H1 (cell line): Measurements from ENCODE around the gene KLHL2. TPM values are rescaled to one million over a fixed set of nuclear protein-coding genes. Genes with fewer than 3 reads are reported as not detected.

Experiments
- CTCF ChIA-PET: fragments of 300-600 bp; sonication (Branson Sonifier 250); formaldehyde crosslinking; loops from one replicate; lab custom pipeline; 2021; ENCODE audit not compliant: partially characterized antibody; lab: Charles Lee
- POLR2A ChIA-PET: fragments of 300-600 bp; sonication (Branson Sonifier 250); formaldehyde crosslinking; loops from one replicate; lab custom pipeline; 2021; ENCODE audit warnings: inconsistent platforms; ENCODE audit not compliant: partially characterized antibody; lab: Charles Lee
- DNase-seq, 2 experiments: peaks; one replicate each; pipeline versions ENCODE4 v3.0.0 to v3.0.0-alpha.2; 2010 to 2022; ENCODE audit warnings: low spot score in 2 of 2, low read depth in 1 of 2, mixed read lengths in 1 of 2
- FAIRE-seq: peaks from 2 replicates; lab custom pipeline; 2011; peaks lifted over from hg19 to GRCh38; lab: Jason Lieb, UNC
- H2AFZ ChIP-seq: 2 replicates; pipeline ENCODE4 v1.8.1; 2012; ENCODE audit warnings: low read length, inconsistent platforms
- H2AK5ac ChIP-seq: 2 replicates; pipeline ENCODE4 v1.6.1; 2013; ENCODE audit warnings: low read depth, low read length
- H2BK120ac ChIP-seq: replicated peaks from 2 replicates; pipeline ENCODE3; 2013; ENCODE audit warnings: low read depth, low read length, inconsistent platforms
- H2BK12ac ChIP-seq: 2 replicates; pipeline ENCODE4 v1.6.1; 2013; ENCODE audit warnings: low read depth, low read length
- H2BK15ac ChIP-seq: 2 replicates; pipeline ENCODE4 v1.6.1; 2013; ENCODE audit warnings: low read length
- H2BK20ac ChIP-seq: 2 replicates; pipeline ENCODE4 v1.6.1; 2013; ENCODE audit warnings: low read length
- H2BK5ac ChIP-seq: 2 replicates; pipeline ENCODE4 v1.6.1; 2013; ENCODE audit warnings: low read depth, low read length
- H3K14ac ChIP-seq: 2 replicates; pipeline ENCODE4 v1.6.1; 2013; ENCODE audit warnings: inconsistent platforms; ENCODE audit not compliant: insufficient read length
- H3K18ac ChIP-seq: 2 replicates; pipeline ENCODE4 v1.6.1; 2013; ENCODE audit warnings: low read length; ENCODE audit errors: extremely low read depth
- H3K23ac ChIP-seq: 2 replicates; pipeline ENCODE4 v1.6.1; 2013; ENCODE audit warnings: inconsistent platforms; ENCODE audit not compliant: insufficient read length
- H3K23me2 ChIP-seq: 2 replicates; pipeline ENCODE4 v1.6.1; 2013; ENCODE audit warnings: low read depth, low read length
- H3K27ac ChIP-seq: 2 replicates; pipeline ENCODE4 v1.6.1; 2011; ENCODE audit warnings: low read depth, low read length, inconsistent platforms
- H3K27me3 ChIP-seq, 4 experiments: replicated peaks in 1 of 4; 1 replicate in 1 of 4; 2 replicates in 3 of 4; pipeline versions ENCODE4 v1.6.1 to v1.8.1; 2011 to 2013; ENCODE audit warnings: low read length in 3 of 4, mild to moderate bottlenecking in 3 of 4, inconsistent platforms in 2 of 4, mixed read lengths in 2 of 4, moderate library complexity in 1 of 4; ENCODE audit not compliant: control insufficient read depth in 3 of 4, insufficient read depth in 3 of 4; ENCODE audit errors: extremely low read depth in 1 of 4
- H3K36me3 ChIP-seq, 4 experiments: 2 replicates each; pipeline versions ENCODE4 v1.6.1 to v1.8.1; 2011 to 2013; ENCODE audit warnings: mild to moderate bottlenecking in 4 of 4, low read length in 3 of 4, moderate library complexity in 2 of 4, control low read depth in 1 of 4, inconsistent platforms in 1 of 4; ENCODE audit not compliant: insufficient read depth in 4 of 4, control insufficient read depth in 2 of 4
- H3K4ac ChIP-seq: replicated peaks from 2 replicates; pipeline ENCODE3; 2013; ENCODE audit warnings: low read length, low read depth, mixed read lengths, inconsistent platforms; ENCODE audit not compliant: insufficient read length
- H3K4me1 ChIP-seq, 4 experiments: replicated peaks in 1 of 4; 1 replicate in 1 of 4; 2 replicates in 3 of 4; pipeline versions ENCODE4 v1.6.1 to v1.8.1; 2011 to 2013; ENCODE audit warnings: low read length in 3 of 4, inconsistent platforms in 2 of 4, mixed read lengths in 1 of 4; ENCODE audit not compliant: insufficient read depth in 4 of 4, control insufficient read depth in 3 of 4
- H3K4me2 ChIP-seq, 2 experiments: 2 replicates each; pipeline versions ENCODE4 v1.6.1 to v1.8.1; 2011 to 2013; ENCODE audit warnings: low read depth in 2 of 2, low read length in 2 of 2, control low read depth in 1 of 2, inconsistent platforms in 1 of 2, mild to moderate bottlenecking in 1 of 2; ENCODE audit not compliant: insufficient read depth in 1 of 2
- H3K4me3 ChIP-seq, 4 experiments: fragments of 200-600, 300-600 bp in 1 of 4; sonication (generic), shearing (Covaris generic), sonication (Bioruptor Twin) in 1 of 4; 2 replicates each; pipeline versions ENCODE4 v1.5.1 to v1.8.1; 2011 to 2016; ENCODE audit warnings: low read length in 4 of 4, low read depth in 3 of 4, control low read depth in 2 of 4, inconsistent platforms in 2 of 4, mild to moderate bottlenecking in 2 of 4, mixed read lengths in 1 of 4, moderate library complexity in 1 of 4; ENCODE audit not compliant: insufficient read depth in 2 of 4; ENCODE audit errors: extremely low read depth in 1 of 4
- H3K56ac ChIP-seq: replicated peaks from 2 replicates; pipeline ENCODE3; 2013; ENCODE audit warnings: low read depth, mild to moderate bottlenecking, mixed read lengths, low read length, inconsistent platforms; ENCODE audit not compliant: insufficient read length
- H3K79me1 ChIP-seq: 2 replicates; pipeline ENCODE4 v1.6.1; 2013; ENCODE audit warnings: low read depth, low read length, control low read depth
- H3K79me2 ChIP-seq, 2 experiments: 2 replicates each; pipeline versions ENCODE4 v1.6.1 to v1.8.1; 2012 to 2013; ENCODE audit warnings: low read length in 2 of 2, mild to moderate bottlenecking in 2 of 2, inconsistent platforms in 1 of 2; ENCODE audit not compliant: insufficient read depth in 2 of 2, control insufficient read depth in 1 of 2
- H3K9ac ChIP-seq, 4 experiments: replicated peaks in 1 of 4; 1 replicate in 1 of 4; 2 replicates in 3 of 4; pipeline versions ENCODE4 v1.6.1 to v1.8.1; 2011 to 2013; ENCODE audit warnings: low read depth in 3 of 4, low read length in 3 of 4, control low read depth in 2 of 4, mild to moderate bottlenecking in 2 of 4, moderate library complexity in 2 of 4, inconsistent platforms in 1 of 4; ENCODE audit errors: extremely low read depth in 1 of 4
- H3K9me3 ChIP-seq, 2 experiments: 2 replicates each; pipeline versions ENCODE4 v1.6.1 to v1.8.1; 2012 to 2013; ENCODE audit warnings: mild to moderate bottlenecking in 2 of 2, moderate library complexity in 2 of 2, control low read depth in 1 of 2, inconsistent platforms in 1 of 2, low read depth in 1 of 2, low read length in 1 of 2, mixed read lengths in 1 of 2; ENCODE audit not compliant: insufficient read depth in 2 of 2
- H4K20me1 ChIP-seq, 2 experiments: replicated peaks in 1 of 2; 2 replicates each; pipeline versions ENCODE3 to v1.8.1; 2011 to 2013; ENCODE audit warnings: inconsistent platforms in 2 of 2, low read length in 2 of 2, mild to moderate bottlenecking in 1 of 2; ENCODE audit not compliant: insufficient read depth in 2 of 2, control insufficient read depth in 1 of 2
- H4K5ac ChIP-seq: 2 replicates; pipeline ENCODE4 v1.6.1; 2013; ENCODE audit warnings: low read length, low read depth, mixed read lengths, inconsistent platforms; ENCODE audit not compliant: insufficient read length
- H4K8ac ChIP-seq: 2 replicates; pipeline ENCODE4 v1.8.0; 2013; ENCODE audit warnings: mild to moderate bottlenecking, moderate library complexity, low read length, inconsistent platforms; ENCODE audit not compliant: insufficient read depth; ENCODE audit errors: extremely low read depth
- H4K91ac ChIP-seq: replicated peaks from 2 replicates; pipeline ENCODE3; 2013; ENCODE audit warnings: low read length, mixed read lengths, inconsistent platforms; ENCODE audit not compliant: insufficient read length
- CHD1 ChIP-seq: IDR thresholded peaks from 2 replicates; pipeline ENCODE4 v1.6.1; 2012; ENCODE audit warnings: low read depth, low read length, improper control_type of control experiment
- SAP30 ChIP-seq: fragments of 300-600 bp; sonication (generic); IDR thresholded peaks from 2 replicates; pipeline ENCODE4 v1.7.1; 2012; ENCODE audit warnings: low read length, moderate library complexity, mild to moderate bottlenecking, inconsistent platforms; ENCODE audit not compliant: insufficient read depth, insufficient replicate concordance
- SP1 ChIP-seq: IDR thresholded peaks from 2 replicates; pipeline ENCODE4 v1.6.1; 2011; ENCODE audit warnings: low read depth, low read length
- SP4 ChIP-seq: IDR thresholded peaks from 2 replicates; pipeline ENCODE4 v1.6.1; 2012; ENCODE audit warnings: low read length, inconsistent platforms
- WGBS, 2 experiments: shearing (Covaris generic) in 1 of 2; methylation state at CpG; one replicate each; pipeline versions ENCODE4 v1.1.6 to v1.1.7; 2013 to 2015; ENCODE audit warnings: low lambda C conversion rate in 2 of 2, mixed read lengths in 2 of 2, inconsistent platforms in 1 of 2, low coverage in 1 of 2, missing lambda C conversion rate in 1 of 2; ENCODE audit not compliant: insufficient replicate concordance in 2 of 2, insufficient coverage in 1 of 2, insufficient read length in 1 of 2; ENCODE audit errors: extremely low coverage in 1 of 2, missing lambda C conversion rate in 1 of 2; 5-methylcytosine and 5-hydroxymethylcytosine counted together
- polyA plus RNA-seq, 7 experiments: library from polyadenylated mRNA; depleted of rRNA in 3 of 7; stranded (reverse) in 5 of 7; unstranded in 2 of 7; fragments of >200 nt in 5 of 7; fragments of 200-250 nt in 2 of 7; gene quantifications; 1 replicate in 5 of 7; 2 replicates in 1 of 7; 4 replicates in 1 of 7; pipeline versions ENCODE4 v1.2.1 to v1.2.3, GENCODE V29; 2011 to 2013; ENCODE audit warnings: missing spikeins in 2 of 7, mixed read lengths in 2 of 7
- total RNA-seq: library from RNA; stranded (reverse); fragmentation: NEBNext Ultra II Directional; extraction: Animal tissue kit (Norgen Biotek cat#: 25700); gene quantifications from 2 replicates; pipeline ENCODE4 v1.2.1, GENCODE V29; 2021

The KLHL2 gene
- total and polyA plus RNA-seq, 2 of the 8 experiments (the other 6 are each of a cell fraction or from before 2014, with no cell fraction given), result 5.2 to 12.0 TPM

DNA sequence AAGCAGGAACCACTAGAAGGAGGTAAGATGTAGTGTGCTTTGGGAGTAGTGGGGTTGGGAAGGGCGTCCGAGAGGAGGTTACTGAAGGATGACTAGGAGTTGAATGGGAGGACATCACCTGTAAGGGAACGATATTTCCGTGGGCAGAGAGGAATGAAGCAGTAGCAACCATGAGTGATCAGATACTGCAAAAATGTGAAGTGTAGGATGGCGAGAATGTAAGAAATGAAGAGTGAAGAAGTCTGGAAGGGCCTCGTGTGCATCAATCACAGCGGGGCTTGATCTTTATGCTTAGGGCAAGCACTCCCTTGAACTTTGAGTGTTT is 120.7 kb downstream of the KLHL2 start:
- TF ChIP-seq SP4 (no peak), CHD1 (no peak), SP1 (no peak), SAP30 (peak; percentile 28)
- H2BK20ac ChIP-seq, result peak overlapping the region; percentile 13; the same call in 1 of the 2 replicates
- H2AFZ ChIP-seq, result 0 out of 2 replicates have a peak overlapping the region, but pooled peaks have one; percentile 3
- H2BK12ac ChIP-seq, result peak overlapping the region; percentile 40; the same call in 1 of the 2 replicates
- H4K91ac ChIP-seq, result peak overlapping the region; percentile 89
- H3K4me1 ChIP-seq, result peaks cover 5 to 9% (median 7%) of the 10 kb centered on the region in 4 experiments
- H2AK5ac ChIP-seq, result 0 out of 2 replicates have a peak overlapping the region, but pooled peaks have one; percentile 14
- H3K14ac ChIP-seq, result peak overlapping the region; percentile 25
- no peaks in the 10 kb centered on the region for H3K9me3 ChIP-seq
- peak overlapping the region; percentile 87 for H2BK5ac ChIP-seq
- peaks cover 0 to 26% (median 5%) of the 10 kb centered on the region in 4 experiments; a peak in 2 of 8 replicates for H3K36me3 ChIP-seq
- peaks cover 45 to 56% of the 10 kb centered on the region in 2 experiments for H3K79me2 ChIP-seq
- WGBS, 2 experiments, result 2% methylated on average over 7 of the region's 7 CpGs; no CpG with 5 or more reads in 1 of the 2 experiments
- H3K23me2 ChIP-seq, result peaks cover 3% of the 10 kb centered on the region
- H3K9ac ChIP-seq, result peak overlapping the region; percentile 57 to 97 (median 82)
- H3K27ac ChIP-seq, result peak overlapping the region; percentile 32; the same call in 1 of the 2 replicates
- H3K79me1 ChIP-seq, result no peaks in the 10 kb centered on the region; the same call in 1 of the 2 replicates
- no peaks in the 10 kb centered on the region for H3K27me3 ChIP-seq
- no peak overlapping the region for H2BK15ac ChIP-seq
- POLR2A ChIA-PET, result interaction anchor here (1.4 kb wide), 1 partner anchor 197 kb away, joined by 4 read pairs; no protein-coding TSS in a partner anchor
- peak overlapping the region; percentile 88 to 90 for H3K4me2 ChIP-seq
- H3K18ac ChIP-seq, result peak overlapping the region; percentile 19
- no peak overlapping the region for H4K8ac ChIP-seq
- peak overlapping the region; percentile 93 to 98 (median 96) for H3K4me3 ChIP-seq
- H3K4ac ChIP-seq, result peak overlapping the region; percentile 96
- H3K56ac ChIP-seq, result peak overlapping the region; percentile 88
- H3K23ac ChIP-seq, result no peak overlapping the region
- DNase-seq (no peak), FAIRE-seq (no peak)
- peak overlapping the region; percentile 75 for H2BK120ac ChIP-seq
- CTCF ChIA-PET, result interaction anchor here (1.5 to 2.0 kb wide), 3 partner anchors 15 to 196 kb away, joined by 3 to 13 read pairs (median 6); no protein-coding TSS in a partner anchor
- peaks cover 20 to 26% of the 10 kb centered on the region in 2 experiments for H4K20me1 ChIP-seq
- peak overlapping the region; percentile 81 for H4K5ac ChIP-seq
